ENCODE data around the gene ZNF438. TPM values are rescaled to one million over a fixed set of nuclear protein-coding genes. Genes with fewer than 3 reads are reported as not detected.

ZNF438 gene
- total RNA-seq, 4 donors from 2014 or later, result 17.6 to 34.8 (median 23.6) TPM

GRCh38 chr10:30868611-30869010 lies 163.1 kb downstream of the ZNF438 start:
- no peak for TF ChIP-seq CTCF (IDR thresholded peaks at IDR 0.05; ENCODE audit: low read depth)

GRCh38 chr10:30866896-30867295 lies 164.8 kb downstream of the ZNF438 start:
- TF ChIP-seq CTCF (IDR thresholded peaks at IDR 0.05; ENCODE audit: low read depth), result no peak

- no peak for TF ChIP-seq CTCF (IDR thresholded peaks at IDR 0.05; ENCODE audit: low read depth)
These were observed 166.3 kb downstream of the ZNF438 start for GRCh38 chr10:30865141-30865926.

GRCh38 chr10:30863516-30864210 lies 168.0 kb downstream of the ZNF438 start:
- no peak for TF ChIP-seq CTCF (IDR thresholded peaks at IDR 0.05; ENCODE audit: low read depth)

- TF ChIP-seq CTCF (IDR thresholded peaks at IDR 0.05; ENCODE audit: low read depth), result no peak
These were observed 169.2 kb downstream of the ZNF438 start for GRCh38 chr10:30862486-30862885.

- TF ChIP-seq CTCF (IDR thresholded peaks at IDR 0.05; ENCODE audit: low read depth), result no peak
These were observed 169.7 kb downstream of the ZNF438 start for GRCh38 chr10:30861976-30862375.

GRCh38 chr10:30861221-30861620 lies 170.4 kb downstream of the ZNF438 start:
- no peak for TF ChIP-seq CTCF (IDR thresholded peaks at IDR 0.05; ENCODE audit: low read depth)
